Left renal cortex interstitium (tissue), 4 donors: ENCODE data around the gene SIRT6. TPM values are rescaled to one million over a fixed set of nuclear protein-coding genes. Genes with fewer than 3 reads are reported as not detected.
"Not testable (repeated sequence)": the region's sequence is repeated elsewhere in the genome, so short reads cannot be mapped to it uniquely, and the experiment has no call there.

ENCODE experiments used
- DNase-seq, 4 donors: peaks; one replicate each; pipeline ENCODE4 v3.0.0-alpha.2; 2013; ENCODE audit warnings: low read depth in 4 of 4, low spot score in 2 of 4, missing footprints in 1 of 4
- polyA plus RNA-seq, 4 donors: library from polyadenylated mRNA; unstranded; fragments of 120-200 nt; gene quantifications; one replicate each; pipeline ENCODE4 v1.2.1, GENCODE V29; 2013; ENCODE audit not compliant: insufficient read length in 4 of 4

Gene SIRT6
- polyA plus RNA-seq, 4 donors: 14.8 to 28.3 (median 22.7) TPM

DNA sequence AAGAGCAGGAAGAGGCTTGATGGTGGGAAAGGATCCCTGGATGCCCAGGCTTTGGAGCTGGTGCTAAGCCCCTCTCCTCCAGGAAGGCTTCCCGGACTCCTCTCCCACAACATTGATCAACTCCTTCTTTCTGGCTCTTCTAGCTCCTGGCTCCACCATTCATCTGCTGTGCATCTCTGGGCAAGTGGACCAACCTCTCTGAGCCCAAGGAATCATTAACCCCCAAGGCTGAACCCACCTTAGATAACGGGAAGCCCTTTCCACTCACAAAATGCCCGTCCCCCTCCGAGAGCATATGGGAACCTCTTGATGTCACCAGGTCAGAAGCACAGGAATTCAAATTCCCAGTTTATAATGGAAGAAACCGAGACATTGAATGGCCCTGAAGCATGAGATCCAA is 5.2 kb downstream of the SIRT6 start:
- no peak for DNase-seq

DNA sequence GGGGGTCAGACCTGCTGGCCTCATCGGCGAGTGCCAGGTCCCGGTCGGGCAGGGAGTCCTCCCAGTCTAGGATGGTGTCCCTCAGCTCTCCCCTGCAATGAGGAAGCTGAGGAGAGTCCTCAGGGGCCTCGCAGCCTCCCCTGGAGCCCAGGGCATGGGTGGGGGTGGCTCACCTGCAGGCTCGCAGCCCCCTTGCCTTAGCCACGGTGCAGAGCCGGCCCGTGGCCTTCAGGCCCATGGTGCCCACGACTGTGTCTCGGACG is 6.8 kb downstream of the SIRT6 start:
- no peak for DNase-seq

DNA sequence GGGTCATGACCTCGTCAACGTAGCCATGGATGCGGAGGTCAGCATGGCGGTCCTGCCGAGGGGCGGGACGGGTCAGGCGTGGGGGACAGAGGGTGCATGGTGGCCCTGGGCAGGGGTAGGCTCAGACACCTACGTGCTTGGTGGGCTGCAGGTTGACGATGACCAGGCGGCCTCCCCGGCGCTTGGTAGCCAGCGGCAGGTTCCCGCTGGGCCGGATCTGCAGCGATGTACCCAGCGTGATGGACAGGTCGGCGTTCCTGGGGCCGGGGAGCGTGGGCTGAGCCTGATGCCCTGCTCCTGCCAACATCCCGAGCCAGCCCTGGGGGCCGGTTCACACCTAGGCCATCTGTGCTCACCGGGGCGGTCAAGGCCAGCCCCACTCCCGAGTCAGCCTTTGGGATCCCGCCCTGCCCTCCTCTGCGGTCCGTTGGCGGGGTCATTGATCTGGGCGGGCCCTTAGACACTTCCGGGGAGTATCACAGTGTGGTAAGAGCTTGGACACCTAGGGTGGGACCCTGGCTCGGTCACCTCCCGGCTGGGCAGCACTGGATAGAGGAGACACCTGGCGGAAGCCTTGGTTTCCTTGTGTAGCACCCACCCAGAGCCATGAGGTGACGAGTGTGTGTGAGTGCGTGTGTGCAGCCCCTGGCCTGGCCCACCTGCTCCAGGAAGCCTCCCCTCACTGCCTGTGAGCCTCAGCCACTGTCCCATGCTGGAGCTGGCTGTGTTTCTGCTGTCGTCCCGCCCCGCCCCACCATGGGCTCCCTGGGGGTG is 7.3 kb downstream of the SIRT6 start:
- no peak for DNase-seq

DNA sequence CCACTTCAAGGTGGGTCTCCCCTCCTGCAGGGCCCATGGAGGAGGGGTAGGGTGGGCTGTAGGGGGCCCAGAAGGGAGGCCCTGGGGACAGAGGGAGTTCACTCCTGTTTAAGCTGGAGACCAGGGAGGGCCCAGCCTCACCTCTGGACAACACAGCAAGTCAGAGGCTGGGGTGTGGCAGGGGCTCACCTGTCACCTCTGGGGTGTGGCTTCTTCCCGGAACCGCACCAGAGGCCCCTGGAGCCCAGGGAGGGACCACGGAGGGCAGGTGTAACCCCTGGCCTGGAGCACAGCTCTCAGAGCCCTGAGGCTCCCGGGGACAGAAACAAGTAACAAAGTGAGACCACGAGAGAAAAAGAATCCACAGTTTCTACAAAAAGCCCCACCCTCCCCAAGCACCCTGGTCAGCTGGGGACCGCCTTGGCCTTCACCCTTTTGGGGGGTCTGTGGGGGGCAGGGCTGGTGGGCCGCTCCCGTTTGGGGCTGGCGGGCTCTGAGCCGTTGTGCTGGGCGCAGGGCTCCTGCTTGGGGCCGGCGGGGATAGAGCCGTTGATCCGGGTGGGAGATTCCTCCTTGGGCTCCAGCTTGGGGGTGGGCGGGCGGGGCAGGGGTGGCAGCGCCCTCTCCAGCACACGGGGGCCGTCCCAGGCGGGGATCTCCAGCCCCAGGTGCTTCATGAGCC is 8.0 kb downstream of the SIRT6 start:
- DNase-seq: no peak

DNA sequence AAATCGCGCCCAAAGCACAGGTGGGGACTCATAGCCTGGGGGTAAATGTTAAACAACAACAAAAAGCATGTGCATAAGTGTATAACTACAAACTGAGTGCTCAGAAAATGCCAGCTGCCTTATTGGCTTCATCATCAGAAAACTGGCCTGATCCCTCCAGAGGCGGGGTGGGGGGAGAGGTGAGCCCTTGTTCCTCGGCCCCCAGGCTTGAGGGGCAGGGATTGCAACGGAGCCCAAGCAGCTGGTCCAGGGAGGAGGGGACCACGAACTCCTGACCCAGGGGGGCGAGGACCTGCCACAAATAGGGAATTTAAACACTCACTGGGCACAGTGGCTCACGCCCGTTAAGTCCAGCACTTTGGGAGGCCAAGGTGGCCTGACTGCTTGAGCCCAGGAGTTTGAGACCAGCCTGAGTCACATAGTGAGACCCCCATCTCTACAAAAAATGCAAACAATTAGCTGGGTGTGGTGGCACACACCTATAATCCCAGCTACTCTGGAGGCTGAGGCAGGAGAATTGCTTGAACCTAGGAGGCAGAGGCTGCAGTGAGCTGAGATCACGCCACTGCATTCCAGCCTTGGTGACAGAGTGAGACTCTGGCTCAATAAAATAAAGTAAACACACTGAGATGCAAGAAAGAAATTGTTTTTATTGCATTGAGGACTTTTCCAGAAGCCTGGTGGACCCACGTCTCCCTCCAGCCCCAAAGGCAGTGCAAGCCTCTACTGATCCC is 8.7 kb downstream of the SIRT6 start:
- no peak for DNase-seq

DNA sequence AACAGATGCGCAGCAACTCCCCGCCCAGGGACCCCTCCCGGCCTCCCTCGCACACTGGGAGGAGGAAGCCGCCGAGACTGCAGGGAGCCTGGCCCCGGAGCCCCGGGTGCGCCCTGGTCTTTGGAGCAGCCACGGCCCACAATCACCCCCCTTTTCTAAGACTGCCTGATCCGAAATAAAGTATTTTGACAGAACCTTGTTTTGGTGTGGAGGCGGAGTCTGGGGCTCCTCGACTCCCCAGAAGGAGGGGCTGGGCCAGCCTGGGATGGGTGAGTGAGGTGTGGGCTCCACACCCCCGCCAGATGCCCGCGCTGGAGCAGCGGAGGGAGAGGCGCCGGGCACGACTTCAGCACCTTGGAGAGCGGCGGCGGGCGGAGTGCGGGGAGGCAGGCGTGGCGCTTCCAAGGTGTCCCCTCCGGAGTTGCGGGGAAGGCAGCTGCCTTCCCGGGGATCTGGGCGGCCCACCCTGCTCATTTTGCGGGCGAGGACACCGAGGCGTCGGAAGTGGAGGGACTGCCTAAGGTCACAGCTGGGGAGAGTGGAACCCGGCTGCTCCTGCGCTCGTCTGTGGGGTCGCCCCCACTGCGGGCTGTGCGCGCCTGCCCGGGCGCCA is 9.4 kb downstream of the SIRT6 start:
- DNase-seq: no peak

DNA sequence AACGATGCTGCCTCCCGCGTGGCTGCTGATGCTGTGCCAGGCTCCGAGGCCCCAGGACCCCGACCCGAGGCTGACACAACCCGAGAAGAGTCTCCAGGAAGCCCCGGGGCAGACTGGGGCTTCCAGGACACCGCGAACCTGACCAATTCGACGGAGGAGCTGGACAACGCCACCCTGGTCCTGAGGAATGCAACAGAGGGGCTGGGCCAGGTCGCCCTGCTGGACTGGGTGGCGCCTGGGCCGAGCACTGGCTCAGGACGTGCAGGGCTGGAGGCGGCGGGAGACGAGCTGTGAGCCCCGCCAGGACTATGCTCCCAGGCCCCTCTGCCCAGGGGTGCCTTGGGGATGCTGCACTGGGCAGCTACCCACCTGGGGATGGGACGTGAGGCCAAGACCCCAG is 10.7 kb downstream of the SIRT6 start:
- DNase-seq: no peak

DNA sequence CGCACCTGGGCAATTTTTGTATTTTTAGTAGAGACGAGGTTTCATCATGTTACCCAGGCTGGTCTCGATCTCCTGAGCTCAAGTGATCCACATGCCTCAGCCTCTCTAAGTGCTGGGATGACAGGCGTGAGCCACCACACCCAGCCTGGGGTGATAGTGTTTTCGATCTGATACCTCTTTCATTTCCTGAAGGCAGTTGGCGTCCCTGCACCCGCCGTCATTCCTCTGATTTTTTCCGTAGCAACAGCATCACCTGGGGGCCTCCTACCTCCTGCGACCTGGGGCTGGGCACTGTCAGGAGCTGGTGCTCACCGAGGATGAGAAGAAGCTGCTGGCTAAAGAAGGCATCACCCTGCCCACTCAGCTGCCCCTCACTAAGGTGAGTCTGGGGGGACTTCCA is 18.1 kb downstream of the SIRT6 start:
- no peak for DNase-seq

DNA sequence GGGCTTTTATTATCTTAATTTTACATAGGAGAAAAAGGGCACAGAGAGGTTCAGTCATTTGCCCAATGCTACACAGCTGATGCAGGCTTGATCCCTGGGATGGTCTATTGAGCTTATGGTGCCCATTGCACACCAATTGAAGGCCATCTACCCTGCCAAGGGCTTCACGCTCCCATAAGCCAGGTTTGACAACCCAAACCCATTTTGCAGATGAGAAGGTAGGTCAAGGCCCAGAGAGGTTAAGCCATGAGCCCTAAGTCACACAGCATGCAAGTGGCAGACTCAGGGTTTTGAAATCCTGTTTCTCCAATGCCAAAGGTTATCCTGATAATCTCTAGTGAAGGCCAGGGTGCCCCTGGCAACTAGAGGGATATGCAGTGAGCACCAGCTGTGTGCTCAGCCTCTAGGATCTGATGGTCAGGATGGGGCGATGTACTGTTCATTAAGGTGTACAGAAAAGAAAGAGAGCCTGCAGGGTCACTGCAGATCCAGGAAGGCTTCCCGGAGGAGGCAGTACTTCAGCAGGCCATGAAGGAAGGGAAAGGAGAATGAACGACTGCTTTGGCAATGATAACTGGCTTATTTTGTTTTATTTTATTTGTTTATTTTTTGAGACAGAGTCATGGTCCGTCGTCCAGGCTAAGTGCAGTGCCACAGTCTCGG is 20.8 kb downstream of the SIRT6 start:
- no peak for DNase-seq

DNA sequence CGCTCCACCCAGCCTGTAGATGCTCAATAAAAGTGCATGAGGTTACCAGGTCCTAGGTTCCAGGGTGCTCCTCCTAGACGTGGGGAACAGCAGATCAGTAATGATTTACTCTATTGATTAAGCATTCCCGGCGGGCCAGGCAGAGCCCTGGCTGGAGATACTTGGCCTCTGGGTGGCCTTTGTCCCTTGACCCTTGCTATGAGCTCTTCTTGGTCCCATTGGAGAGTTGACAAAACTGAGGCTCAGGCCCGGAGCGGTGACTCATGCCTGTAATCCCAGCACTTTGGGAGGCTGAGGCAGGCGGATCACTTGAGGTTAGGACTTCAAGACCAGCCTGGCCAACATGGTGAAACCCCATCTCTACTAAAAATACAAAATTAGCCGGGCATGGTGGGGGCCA is 24.4 kb downstream of the SIRT6 start:
- not testable (repeated sequence) for DNase-seq

DNA sequence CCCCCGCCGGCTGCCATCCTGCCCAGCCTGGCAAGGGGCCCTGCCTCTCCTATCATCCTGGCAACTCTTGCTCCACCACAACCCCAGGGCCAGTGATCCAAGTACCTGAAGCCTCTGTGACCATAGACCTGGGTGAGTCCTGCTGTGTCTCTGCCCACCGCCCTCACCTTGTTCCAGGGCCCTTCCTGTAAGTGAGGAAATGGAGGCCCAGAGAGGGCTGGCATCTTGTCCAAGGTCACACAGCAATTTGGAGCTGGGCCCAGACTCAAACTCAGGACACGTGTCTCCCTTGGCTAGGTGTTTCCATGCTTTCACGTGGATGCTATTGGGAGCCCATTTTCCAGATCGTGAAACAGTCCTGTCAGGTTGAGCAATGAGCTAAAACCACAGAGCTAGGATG is 25.2 kb downstream of the SIRT6 start:
- DNase-seq: no peak

DNA sequence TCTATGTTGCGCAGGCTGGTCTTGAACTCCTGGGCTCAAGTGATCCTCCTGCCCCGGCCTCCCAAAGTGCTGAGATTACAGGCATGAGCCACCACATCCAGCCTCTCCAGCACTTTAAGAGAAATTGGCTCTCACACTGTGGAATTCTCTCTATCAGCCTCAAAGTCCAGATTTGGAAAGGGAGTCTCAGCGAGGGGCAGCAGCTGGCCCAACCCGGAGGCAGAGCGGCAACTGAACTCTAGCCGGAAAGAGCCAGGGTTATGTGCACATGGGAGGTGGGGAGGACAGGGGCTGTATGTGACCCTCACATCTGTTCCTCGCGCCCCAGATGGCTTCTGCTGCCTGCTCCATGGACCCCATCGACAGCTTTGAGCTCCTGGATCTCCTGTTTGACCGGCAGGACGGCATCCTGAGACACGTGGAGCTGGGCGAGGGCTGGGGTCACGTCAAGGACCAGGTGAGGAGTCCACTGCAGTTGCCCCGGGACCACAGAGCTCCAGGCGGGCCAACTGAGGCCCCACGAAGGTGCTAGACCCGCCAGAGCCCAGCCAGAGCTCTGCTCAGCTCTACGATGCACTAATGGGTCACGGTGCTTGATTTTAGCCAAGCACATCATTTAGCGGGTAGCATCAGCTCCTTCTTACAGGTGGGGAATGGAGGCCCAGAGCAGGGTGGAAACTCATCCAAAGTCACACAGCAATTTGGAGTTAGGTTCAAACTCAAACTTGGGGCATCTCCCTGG is 27.6 kb downstream of the SIRT6 start:
- DNase-seq: no peak

DNA sequence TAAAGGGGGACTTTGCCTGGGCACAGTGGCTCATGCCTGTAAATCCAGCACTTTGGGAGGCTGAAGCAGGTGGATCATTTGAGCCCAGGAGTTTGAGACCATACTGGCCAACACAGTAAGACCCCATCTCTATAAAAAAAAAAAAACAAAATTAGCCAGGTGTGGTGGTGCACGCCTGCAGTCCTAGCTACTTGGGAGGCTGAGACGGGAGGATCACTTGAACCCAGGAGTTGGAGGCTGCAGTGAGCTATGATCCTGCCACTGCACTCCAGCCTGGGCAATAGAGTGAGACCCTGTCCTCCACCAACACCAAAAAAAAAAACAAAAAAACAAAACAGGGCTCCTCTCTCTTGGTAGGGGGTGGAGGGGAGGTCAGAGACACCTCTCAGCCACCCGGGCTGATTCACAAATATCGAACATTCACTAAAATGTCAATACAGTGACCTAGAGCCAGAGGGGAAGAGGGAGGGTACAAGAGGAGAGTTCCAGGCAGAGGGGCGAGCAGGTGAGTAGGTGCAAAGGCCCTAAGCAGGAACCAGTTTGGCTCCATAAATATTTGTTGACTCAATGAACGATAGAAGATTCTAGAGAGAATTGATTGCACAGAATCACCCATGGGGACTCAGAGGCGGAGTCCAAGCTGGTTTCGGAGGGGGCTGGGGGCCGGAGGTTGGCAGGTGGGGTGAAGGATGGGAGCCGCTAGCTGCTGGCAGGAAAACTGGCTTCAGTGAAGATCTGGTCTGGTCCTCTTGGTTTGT is 29.9 kb downstream of the SIRT6 start:
- DNase-seq: no peak

DNA sequence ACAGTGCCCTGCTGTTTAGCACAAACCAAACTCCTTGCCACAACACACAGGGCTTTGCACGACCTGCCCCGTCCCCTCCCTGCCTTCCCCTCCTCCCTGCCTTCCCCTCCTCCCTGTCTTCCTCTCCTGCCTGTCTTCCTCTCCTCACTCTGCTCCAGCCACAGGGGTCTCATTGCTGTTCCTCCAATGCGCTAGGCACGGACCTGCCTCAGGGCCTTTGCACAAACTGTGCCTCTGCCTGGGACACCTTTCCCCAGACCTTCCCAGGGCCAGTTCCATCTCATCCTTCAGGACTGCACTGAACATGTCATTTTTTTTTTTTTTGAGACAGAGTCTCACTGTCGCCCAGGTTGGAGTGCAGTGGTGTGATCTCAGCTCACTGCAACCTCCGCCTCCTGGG is 30.7 kb downstream of the SIRT6 start:
- DNase-seq: no peak

DNA sequence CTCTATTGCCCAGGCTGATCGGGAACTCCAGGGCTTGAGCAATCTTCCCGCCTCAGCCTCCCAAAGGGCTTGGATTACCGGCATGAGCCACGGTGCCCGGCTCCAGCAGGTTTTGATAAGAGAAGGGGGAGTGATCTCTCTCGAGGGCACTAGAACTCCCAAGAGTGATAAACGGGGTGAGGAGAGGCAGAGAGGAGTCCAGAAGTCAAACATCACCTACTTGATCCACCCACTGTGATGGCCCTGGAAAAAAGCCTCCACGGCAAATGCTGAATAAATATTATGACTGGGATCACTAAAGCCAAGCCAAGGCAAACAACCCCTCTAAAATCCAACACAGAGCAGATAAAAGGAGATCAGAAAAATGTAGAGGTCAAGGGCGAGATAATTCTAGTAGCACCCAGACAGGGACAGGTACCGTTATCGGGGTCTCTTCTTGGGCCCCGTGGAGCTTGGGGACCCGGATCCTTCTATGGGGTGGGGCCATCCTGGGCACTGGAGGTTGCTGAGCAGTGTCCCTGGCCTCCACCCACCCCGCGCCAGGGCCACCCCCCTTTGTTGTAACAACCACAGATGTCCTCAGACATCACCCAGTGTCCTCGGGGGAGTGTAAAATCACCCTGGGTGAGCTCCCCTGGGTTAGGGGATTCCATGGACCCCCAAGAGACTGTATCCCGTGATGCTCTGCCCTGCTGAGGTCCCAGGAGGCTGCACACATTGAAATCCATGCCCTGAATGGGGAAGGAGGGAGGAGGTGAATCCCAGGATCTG is 32.7 kb downstream of the SIRT6 start:
- DNase-seq: no peak

DNA sequence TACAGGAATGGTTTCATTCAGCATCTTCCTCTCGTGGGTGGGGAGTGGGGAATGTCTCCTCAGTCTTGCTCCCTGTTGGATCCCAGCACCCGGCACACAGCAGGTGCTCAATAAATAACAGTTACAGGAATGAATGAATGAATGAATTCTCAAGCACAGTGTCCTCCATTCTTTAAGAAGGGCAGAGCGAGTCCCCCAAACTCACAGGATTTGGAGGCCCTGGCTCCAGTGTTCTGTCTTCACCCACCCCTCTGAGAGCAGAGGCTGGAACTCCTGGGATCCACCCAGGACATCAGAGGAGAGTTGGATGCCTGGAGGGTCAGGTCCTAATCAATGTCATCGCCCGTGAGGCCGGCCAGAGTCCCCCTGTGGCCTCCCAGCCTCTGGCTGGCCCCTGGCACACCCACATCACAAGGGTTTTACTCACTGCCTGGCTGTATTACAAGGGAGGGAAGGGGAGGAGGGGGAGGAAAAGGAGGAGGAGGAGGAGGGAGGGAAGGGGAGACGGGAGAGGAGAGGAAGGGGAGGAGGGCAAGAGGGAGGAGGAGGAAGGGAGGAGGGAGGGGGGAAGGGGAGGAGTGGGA is 37.6 kb downstream of the SIRT6 start:
- DNase-seq: no peak

DNA sequence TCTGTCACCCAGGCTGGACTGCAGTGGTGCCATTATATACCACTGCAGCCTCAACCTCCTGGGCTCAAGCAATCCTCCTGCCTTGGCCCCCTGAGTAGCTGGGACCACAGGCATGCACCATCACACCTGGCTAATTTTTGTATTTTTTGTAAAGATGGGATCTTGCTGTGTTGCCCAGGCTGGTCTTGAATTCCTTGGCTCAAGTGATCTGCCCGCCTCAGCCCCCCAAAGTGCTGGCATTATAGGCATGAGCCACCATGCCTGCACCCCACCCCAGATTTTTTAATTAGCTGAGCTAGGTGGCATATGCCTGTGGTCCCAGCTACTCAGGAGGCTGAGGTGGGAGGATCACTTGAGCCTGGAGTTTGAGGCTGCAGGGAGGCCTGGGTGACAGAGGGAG is 39.4 kb downstream of the SIRT6 start:
- DNase-seq: not testable (repeated sequence)

DNA sequence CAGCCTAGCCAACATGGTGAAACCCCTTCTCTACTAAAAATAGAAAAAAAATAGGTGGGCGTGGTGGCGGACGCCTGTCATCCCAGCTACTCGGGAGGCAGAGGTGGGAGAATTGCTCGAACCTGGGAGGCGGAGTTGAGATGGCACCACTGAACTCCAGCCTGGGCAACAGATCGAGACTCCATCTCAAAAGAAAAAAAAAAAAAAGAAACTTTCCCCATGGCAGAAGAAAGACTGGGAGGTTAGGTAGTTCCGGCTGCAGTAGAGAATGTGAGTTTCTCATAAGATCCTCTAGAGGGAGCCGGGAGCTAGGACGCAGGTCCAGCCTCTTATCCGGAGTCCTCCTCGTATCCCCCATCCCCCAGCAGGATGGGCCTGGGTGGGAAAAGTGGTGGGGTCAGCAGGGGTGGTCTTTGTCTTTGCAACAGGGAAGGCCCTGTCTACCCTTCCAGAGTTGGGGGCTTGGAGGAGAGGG is 42.1 kb downstream of the SIRT6 start:
- no peak for DNase-seq
